Testis (tissue), 3 donors: Measurements from ENCODE around the gene ELFN2. TPM values are rescaled to one million over a fixed set of nuclear protein-coding genes. Genes with fewer than 3 reads are reported as not detected.

Experiments
- DNase-seq: peaks from one replicate; pipeline ENCODE4 v3.0.0-alpha.2; 2019
- H3K27ac ChIP-seq, 2 donors: fragments of 200-600 bp; sonication (generic); one replicate each; pipeline ENCODE4 v1.5.1; 2019
- H3K27me3 ChIP-seq: fragments of 200-600 bp; sonication (generic); one replicate; pipeline ENCODE4 v1.5.1; 2019
- H3K36me3 ChIP-seq: fragments of 200-600 bp; sonication (generic); one replicate; pipeline ENCODE4 v1.5.1; 2017; ENCODE audit warnings: low read depth; ENCODE audit errors: missing control alignments
- H3K4me1 ChIP-seq: fragments of 200-600 bp; sonication (generic); one replicate; pipeline ENCODE4 v1.5.1; 2019
- H3K4me3 ChIP-seq, 2 donors: fragments of 200-600 bp; sonication (generic); one replicate each; pipeline ENCODE4 v1.5.1; 2017 to 2019
- H3K9me3 ChIP-seq: fragments of 200-600 bp; sonication (generic); one replicate; pipeline ENCODE4 v1.5.1; 2017
- CTCF ChIP-seq, 3 experiments: fragments of 450-650 bp in 2 of 3; fragments of 200-600 bp in 1 of 3; sonication (generic) in 1 of 3; IDR thresholded peaks; one replicate each; pipeline ENCODE4 v1.5.1; 2016 to 2019; ENCODE audit warnings: antibody characterized with exemption in 3 of 3, mild to moderate bottlenecking in 2 of 3, moderate library complexity in 1 of 3
- POLR2A ChIP-seq: fragments of 450-650 bp; IDR thresholded peaks from one replicate; pipeline ENCODE4 v1.6.1; 2017; ENCODE audit warnings: antibody characterized with exemption, mild to moderate bottlenecking, moderate library complexity
- WGBS, 2 donors: methylation state at CpG; one replicate each; pipeline ENCODE4 v1.1.5; 2018; 5-methylcytosine and 5-hydroxymethylcytosine counted together
- intact Hi-C: fragments of 100-400 bp; cut with DNase I; formaldehyde crosslinking; loops from one replicate; pipeline ENCODE4 v1.15.1; 2023; ENCODE audit warnings: low total_unique reads
- polyA plus RNA-seq: library from polyadenylated mRNA; stranded (reverse); fragments of 350-450 nt; fragmentation: Illumina TruSeq; extraction: RNeasy Lipid Tissue Mini Kit (QIAGEN cat#74804); gene quantifications from one replicate; pipeline ENCODE4 v1.2.3, GENCODE V29; 2014; ENCODE audit warnings: low read depth, low replicate concordance; ENCODE audit not compliant: insufficient read depth
- total RNA-seq, 2 donors: library from RNA; depleted of rRNA; stranded (reverse); fragments of >200 nt; gene quantifications; one replicate each; pipeline ENCODE4 v1.2.3, GENCODE V29; 2016

ELFN2 gene
- total and polyA plus RNA-seq, 3 donors from 2014 or later, result 4.8 to 5.7 (median 5.3) TPM

- H3K27ac ChIP-seq, result no peak overlapping the region
- peak overlapping the region; percentile 21 to 47 for H3K4me3 ChIP-seq
- H3K27me3 ChIP-seq, result no peaks in the 10 kb centered on the region
- 4 to 7% methylated on average over 7 to 43 of the region's 70 CpGs for WGBS, 2 donors
- TF ChIP-seq POLR2A (no peak), CTCF (IDR thresholded peaks at IDR 0.05) (no peak)
- H3K9me3 ChIP-seq, result no peaks in the 10 kb centered on the region
- DNase-seq, result no peak
- intact Hi-C loops, result loop anchor here (10.0 kb wide), 1 partner anchor 105 kb away; no protein-coding TSS in a partner anchor
- H3K36me3 ChIP-seq, result no peaks in the 10 kb centered on the region
- no peaks in the 10 kb centered on the region for H3K4me1 ChIP-seq
Measured at GRCh38 chr22:37419969-37420685, 7.2 kb downstream of the ELFN2 start.

DNA sequence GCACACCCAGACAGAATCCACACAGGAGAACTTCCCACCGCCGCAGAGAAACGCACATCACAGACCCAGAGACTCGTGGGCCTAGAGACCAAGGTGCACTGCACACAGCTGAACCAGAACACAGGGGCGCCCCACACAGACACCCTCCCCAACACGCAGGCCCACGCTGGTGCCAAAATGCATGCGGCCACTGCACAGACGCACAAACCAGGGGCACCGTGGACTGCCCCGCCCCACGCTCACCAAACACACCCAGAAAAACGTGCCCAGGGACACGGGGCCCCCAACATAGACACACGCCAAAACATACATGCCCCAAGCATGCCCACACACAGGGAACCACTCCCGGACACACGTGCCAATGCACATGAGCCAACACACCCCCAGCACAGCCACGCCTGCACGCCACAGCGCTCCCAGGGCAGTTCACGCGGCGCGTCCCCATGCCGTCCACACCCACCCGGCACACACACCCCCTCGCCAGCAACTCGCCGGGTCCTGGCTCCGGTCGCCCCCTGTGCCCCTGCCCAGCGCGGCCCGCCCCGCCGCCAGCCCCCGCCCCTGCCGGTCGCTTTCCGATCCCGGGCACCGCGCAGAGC, 7.8 kb downstream of the ELFN2 start:
- no peaks in the 10 kb centered on the region for H3K9me3 ChIP-seq
- H3K27ac ChIP-seq, result no peak overlapping the region
- DNase-seq, result no peak
- intact Hi-C loops, result no loop called here
- no peaks in the 10 kb centered on the region for H3K27me3 ChIP-seq
- H3K4me3 ChIP-seq, result peak overlapping the region; percentile 21 to 47
- H3K36me3 ChIP-seq, result no peaks in the 10 kb centered on the region
- 16 to 59% methylated on average over 5 to 43 of the region's 43 CpGs for WGBS, 2 donors
- H3K4me1 ChIP-seq, result no peaks in the 10 kb centered on the region
- TF ChIP-seq POLR2A (no peak), CTCF (IDR thresholded peaks at IDR 0.05) (no peak)

- H3K27ac ChIP-seq, result no peak overlapping the region
- DNase-seq, result no peak
- H3K27me3 ChIP-seq, result no peaks in the 10 kb centered on the region
- H3K4me1 ChIP-seq, result no peaks in the 10 kb centered on the region
- H3K36me3 ChIP-seq, result no peaks in the 10 kb centered on the region
- no peaks in the 10 kb centered on the region for H3K9me3 ChIP-seq
- intact Hi-C loops, result no loop called here
- TF ChIP-seq POLR2A (no peak), CTCF (IDR thresholded peaks at IDR 0.05) (no peak)
- 49 to 62% methylated on average over 24 to 28 of the region's 28 CpGs for WGBS, 2 donors
- H3K4me3 ChIP-seq, result no peak overlapping the region
Measured at GRCh38 chr22:37418627-37419369, 8.5 kb downstream of the ELFN2 start.

GRCh38 chr22:37417677-37418348, 9.5 kb downstream of the ELFN2 start:
- WGBS, 2 donors, result 83 to 91% methylated on average over 5 to 8 of the region's 8 CpGs
- Histone ChIP-seq H3K27me3 (no peaks in the 10 kb centered on the region), H3K36me3 (no peaks in the 10 kb centered on the region), H3K4me3 (no peak overlapping the region), H3K4me1 (no peaks in the 10 kb centered on the region), H3K9me3 (no peaks in the 10 kb centered on the region), H3K27ac (no peak overlapping the region)
- intact Hi-C loops, result no loop called here
- no peak for DNase-seq
- no peak for TF ChIP-seq CTCF (IDR thresholded peaks at IDR 0.05)
